Hematopoietic multipotent progenitor cell treated with erythropoietin and hydrocortisone succinate and interleukin-3 and kit ligand, for 8 days (in vitro differentiated cells): ENCODE data around the gene GLRX.
"Not testable (repeated sequence)": the region's sequence is repeated elsewhere in the genome, so short reads cannot be mapped to it uniquely, and the experiment has no call there.

Source experiments
- DNase-seq: peaks from one replicate; pipeline ENCODE4 v3.0.0-alpha.2; 2015

The GLRX gene

GRCh38 chr5:95822542-95823181, at the start of gene GLRX:
Gene GLRX, minus strand, starts transcription at chr5:95822726. Its CDS starts 64 bp downstream, at chr5:95822662.
- peak; percentile 91 for DNase-seq

- DNase-seq = no peak
Observed at GRCh38 chr5:95871146-95871806, 48.8 kb upstream of the GLRX start.

DNA sequence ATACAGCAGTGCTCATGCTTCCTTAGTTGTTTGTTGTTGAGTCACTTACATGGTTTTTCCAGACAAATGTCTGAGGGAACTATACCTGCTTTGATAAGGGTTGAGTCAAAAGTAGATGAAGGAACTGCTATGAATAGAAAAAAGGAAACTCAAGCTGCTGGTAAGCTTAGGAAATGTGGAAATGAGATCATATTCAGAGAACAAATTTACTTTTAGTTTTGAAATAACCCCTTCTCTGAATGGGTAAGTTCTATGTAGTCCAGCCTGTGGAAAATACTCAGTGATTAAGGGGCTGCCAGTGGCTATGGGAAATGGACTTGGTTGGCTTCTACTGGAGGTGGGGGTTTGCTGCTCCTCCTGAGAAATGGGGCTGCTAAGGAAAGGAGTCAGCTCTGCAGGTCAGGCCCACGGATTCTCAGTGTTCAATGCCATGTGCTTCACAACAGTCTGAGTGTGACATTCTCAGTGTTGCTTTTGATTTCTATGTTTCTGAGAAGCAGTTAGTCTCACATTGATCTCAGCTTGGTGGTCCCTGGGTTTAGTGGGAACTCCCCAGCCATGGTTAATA, 47.7 kb upstream of the GLRX start:
- no peak for DNase-seq

DNA sequence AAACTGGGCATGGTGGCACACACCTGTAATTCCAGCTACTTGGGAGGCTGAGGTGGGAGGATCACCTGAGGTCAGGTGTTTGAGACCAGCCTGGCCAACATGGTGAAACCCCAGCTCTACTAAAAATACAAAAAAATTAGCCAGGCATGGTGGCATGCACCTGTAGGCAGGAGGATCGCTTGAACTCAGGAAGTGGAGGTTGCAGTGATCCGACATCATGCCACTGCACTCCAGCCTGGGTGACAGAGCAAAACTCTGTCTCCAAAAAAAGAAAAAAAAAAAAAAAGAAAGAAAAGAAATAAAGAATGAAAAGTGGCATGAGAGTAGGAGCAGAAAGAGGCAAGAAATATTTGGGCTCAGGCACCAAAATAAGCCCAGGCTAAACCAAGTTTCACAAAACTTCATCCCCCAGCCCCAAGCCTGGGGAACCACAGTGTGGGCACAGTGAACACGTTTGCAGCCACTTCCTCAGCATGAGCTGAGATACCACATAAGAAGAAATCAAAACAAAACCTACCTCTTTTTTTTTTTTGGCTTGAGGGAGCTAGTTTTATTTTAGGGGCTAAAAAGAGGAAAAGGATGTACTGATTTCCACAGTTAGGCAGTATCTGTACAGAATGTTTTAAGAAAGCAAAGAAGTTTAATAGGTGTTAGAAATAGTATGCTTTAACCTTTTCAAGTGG, 46.8 kb upstream of the GLRX start:
- not testable (repeated sequence) for DNase-seq

DNA sequence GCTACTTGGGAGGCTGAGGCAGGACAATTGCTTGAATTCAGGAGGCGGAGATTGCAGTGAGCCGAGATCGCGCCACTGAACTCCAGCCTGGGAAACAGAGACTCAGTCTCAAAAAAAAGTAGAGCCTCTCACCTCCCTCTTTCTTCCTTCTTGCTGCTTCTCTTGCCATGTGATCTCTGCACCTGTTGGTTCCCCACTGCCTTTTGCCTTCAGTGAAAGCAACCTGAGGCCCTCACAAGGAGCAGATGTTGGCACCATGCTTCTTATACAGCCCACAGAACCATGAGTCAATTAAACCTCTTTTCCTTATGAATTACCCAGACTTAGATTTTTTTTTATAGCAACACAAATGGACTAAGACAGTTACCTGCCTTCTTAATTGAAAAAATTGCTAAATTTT, 45.6 kb upstream of the GLRX start:
- DNase-seq = no peak

DNA sequence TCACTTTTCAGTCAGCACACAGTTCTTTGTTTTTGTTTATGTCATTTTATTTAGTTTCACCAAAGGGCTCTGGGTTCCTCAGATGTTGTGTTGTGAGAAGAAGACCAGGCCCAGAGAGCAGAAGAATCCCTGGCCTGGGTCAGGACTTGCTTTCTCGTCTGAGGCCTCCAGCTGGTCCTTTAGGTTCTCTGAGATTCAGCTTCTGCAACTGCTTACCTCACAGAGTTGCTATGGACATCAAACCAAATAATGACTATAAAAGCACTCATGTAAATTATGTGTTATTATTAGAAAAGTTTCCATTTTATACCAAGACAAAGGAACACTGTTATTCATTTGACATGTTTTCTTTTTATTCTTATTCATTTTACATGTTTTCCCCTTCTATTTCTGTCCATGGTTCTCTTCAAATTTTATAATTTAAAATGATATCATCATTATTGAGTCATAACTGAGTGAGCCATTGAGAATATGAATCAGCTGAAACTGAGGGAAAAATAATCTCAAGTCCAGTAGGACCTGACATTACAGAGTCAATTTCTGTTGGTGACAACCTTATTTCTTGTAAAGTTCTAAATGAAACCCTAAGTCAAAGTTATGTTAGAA, 44.0 kb upstream of the GLRX start:
- DNase-seq = no peak

DNA sequence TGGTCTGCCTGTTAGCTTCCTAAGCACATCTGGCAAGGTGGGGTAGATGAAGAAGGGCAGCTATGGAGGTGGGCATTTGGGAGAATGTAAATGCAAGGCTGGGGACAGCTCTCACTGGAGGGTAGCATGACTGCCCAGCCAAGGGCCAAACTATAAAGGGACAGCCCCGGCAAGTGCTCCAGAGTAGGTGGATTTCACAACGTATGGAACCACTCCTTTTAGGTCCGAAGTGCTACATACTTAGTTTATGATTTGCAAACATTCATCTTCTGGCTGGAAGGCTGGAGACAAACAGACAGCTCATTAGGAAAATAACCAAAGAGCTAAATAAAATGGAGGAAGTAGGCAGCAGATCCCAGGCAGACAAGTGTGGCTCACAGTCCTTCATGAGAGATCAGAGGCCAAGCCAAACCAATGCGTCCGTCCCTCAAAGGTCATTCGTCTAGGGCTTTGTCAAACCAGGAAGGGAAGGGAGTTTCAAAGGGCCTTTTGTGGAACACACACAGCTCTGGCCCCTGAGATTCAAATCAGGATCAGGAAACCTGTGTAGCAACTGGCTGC, 42.5 kb upstream of the GLRX start:
- no peak for DNase-seq

GRCh38 chr5:95864456-95864855, 41.9 kb upstream of the GLRX start:
- no peak for DNase-seq

- no peak for DNase-seq
Observed at GRCh38 chr5:95863383-95863757, 40.8 kb upstream of the GLRX start.

- no peak for DNase-seq
Observed at GRCh38 chr5:95862671-95863382, 40.3 kb upstream of the GLRX start.

- no peak for DNase-seq
Observed at GRCh38 chr5:95861864-95862561, 39.5 kb upstream of the GLRX start.

DNA sequence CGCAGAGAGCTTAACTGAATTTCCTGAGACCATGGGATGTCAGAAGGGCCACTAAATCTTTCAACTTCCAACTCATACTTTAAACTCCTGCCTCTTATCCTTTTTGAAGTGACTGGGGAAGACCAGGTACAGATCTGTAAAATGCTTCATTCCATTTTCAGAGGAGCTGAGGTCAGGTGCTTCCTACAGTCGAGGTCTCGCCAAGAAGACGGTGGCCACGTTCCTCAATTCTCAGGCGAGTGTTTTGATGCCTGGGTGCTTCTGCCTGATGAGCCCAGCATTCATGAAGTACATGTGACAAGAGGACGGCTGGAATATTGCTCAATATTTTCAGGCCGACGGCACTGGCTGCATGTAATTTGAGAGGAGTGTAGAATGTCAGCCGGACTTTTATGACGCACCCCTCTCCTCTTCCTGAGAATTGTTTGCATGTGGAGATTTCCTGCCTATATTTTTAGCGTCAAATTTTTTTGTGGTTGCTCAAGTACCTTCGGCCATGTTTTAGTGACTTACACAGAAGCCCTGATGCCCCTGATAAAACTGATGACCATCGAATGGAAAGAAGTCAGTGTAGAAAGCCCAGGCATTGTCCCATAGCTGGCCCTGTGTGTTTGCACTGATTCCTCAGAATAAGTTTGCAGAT, 38.8 kb upstream of the GLRX start:
- no peak for DNase-seq

- no peak for DNase-seq
Observed at GRCh38 chr5:95859661-95860060, 37.1 kb upstream of the GLRX start.

DNA sequence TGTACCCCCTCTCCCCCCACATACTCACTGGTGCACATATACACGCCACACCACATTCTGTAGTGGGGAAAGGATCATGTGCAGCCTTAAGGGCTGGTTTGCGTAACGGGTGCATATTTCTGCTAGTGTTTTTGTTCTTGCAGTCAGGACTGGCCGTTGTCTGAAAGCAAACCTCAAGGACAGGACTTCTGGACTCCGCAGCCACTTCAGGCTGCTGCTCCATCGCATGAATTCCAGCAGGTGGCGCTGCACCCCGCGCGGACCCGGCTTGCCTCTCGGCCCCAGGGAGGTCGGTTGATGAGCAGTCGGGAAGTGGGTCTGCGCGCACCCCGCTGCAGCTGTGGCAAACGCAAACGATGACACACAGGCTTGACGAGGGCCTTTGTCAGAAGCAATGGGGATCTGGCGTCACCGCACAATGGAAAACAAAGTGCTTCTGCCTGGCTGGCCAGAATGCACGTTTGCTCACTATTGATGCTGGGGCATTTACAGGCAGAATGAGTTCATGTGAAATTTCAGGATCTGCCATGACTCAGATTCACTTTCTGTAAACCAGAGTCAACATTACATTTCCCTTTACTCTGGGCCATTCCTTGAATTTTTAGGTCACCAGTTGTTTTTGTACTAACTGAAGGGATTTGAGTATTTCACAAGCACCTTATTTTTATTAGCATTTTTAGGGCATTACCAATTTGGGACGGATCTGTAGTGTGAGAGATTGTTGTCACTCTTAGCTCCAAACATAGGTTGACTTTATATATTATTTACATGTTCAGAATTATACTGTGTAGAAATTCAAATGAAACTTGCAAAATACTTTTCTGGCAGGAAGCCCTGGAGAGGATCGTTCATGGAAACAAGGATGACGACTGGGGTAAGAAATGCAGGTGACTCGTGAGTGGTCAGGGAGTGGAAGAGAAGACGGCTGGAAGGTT, 36.4 kb upstream of the GLRX start:
- DNase-seq = peak; percentile 77

GRCh38 chr5:95858023-95858461, 35.5 kb upstream of the GLRX start:
- no peak for DNase-seq

DNA sequence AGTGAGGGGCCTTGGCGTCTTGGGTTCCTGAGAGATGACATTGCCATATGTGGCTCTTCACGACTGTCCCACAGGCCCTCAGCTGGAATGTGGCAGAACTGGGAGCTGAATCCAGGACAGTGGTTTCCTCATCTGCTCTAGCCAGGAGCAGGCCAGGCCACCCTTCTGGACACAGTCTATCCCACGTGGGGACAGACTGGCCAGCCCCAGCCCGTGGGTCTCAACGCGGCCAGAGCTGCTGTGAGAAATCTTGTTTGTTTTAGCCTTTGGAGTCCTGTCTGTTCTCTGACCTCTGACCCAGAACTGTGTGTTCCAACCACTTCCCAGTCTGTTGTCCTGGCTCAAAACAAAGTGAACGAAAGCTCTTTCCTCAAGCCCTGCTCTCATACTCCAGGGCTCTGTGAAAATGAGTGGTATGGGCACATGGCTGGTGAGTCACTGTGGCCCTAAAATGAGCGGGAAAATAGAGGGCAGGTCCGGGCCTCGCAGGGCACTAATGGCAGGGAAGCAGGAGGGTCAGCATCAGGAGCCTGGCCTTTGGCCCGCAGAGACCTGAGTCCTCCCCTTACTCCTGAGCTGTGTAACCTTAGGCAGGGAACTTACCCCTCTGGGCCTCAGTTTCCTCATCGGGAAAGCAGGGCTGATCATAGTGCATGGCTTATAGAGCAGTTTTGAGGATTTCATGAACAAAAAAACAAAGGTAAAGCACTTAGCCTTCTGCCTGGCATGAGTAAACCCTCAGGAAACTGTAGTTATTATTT, 34.8 kb upstream of the GLRX start:
- no peak for DNase-seq

- DNase-seq = no peak
Observed at GRCh38 chr5:95856501-95856981, 34.0 kb upstream of the GLRX start.

GRCh38 chr5:95853490-95853889, 31.0 kb upstream of the GLRX start:
- no peak for DNase-seq

- DNase-seq = no peak
Observed at GRCh38 chr5:95852567-95852966, 30.0 kb upstream of the GLRX start.
